ENCODE measurements around the gene EAPP.
"Not testable (repeated sequence)": the region's sequence is repeated elsewhere in the genome, so short reads cannot be mapped to it uniquely, and the experiment has no call there.

Gene EAPP

GRCh38 chr14:34539407-34540180, at the start of gene EAPP:
EAPP (minus strand) TSS chr14:34539701; CDS start chr14:34539628, 73 bp downstream.
- DNase-seq (ENCODE audit: low spot score): peak; percentile 96

DNA sequence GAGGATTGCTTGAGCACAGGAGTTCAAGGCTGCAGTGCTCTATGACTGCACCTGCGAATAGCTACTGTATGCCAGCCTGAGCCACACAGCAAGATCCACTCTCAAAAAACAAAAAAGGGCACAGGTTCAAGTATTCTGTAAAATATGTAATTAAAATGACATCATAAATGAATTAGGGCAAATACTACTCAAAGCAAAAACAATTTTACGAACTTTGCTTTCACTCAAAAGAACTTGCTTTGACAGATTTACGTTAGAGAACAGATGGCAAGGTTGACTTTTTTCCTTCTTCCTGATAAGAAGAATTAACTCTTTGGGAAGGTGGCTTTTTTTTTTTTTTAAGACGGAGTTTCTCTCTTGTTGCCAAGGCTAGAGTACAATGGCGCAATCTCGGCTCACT, 44.0 kb upstream of the EAPP start:
- DNase-seq (ENCODE audit: low spot score): no peak

GRCh38 chr14:34582117-34582680, 42.7 kb upstream of the EAPP start:
- no peak for DNase-seq (ENCODE audit: low spot score)

GRCh38 chr14:34580381-34580780, 40.9 kb upstream of the EAPP start:
- DNase-seq (ENCODE audit: low spot score): no peak

DNA sequence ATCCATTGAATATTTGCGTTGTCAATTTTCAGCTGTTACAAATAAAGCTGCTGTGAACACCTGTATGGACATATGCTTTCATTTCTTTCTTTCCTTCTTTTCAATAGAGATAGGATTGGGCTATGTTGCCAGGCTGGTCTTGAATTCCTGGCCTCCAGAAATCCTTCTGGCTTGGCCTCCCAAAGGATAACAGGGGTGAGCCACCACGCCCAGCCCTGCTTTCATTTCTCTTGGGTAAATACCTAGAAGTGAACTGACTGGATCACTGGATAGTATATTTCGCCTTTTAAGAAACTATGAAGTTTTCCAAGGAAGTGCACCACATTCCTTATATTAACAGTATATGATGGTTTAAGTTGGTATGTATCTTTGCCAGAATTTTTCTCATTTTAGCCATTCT, 32.3 kb upstream of the EAPP start:
- no peak for DNase-seq (ENCODE audit: low spot score)

DNA sequence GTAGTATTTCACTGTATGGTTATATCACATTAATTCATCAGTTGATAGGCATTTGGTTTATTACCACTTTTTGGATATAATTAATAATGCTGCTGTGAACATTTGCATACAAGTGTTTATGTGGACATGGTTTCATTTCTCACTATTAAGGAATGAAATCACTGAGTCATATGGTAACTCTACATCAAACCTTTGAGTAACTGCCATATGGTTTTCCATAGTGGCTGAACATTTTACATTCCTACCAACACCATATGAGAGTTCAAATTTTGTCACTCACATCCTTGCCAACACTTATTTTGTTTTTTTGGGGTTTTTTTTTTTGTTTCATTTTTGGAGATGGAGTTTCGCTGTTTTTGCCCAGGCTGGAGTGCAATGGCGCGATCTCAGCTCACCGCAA, 30.2 kb upstream of the EAPP start:
- DNase-seq (ENCODE audit: low spot score): no peak

DNA sequence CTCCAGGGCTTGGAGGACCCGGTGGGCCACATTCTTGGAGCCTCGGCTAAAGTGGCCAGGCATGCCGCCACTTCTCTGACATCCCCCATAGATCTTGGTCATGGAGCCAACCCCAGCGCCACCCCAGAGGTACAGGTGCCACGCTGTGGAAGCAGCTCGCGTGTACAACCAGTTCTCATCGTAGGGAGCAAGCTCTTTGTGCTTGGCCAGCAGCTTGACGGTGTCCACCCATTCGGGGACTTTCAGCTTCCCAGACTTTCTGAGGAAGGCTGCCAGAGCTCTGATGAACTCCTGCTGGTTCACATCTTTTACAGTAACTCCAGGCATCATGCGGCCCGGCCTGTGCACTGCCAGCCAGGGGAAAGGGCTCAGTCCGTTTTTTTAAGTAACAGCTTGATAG, 29.3 kb upstream of the EAPP start:
- DNase-seq (ENCODE audit: low spot score): no peak

- no peak for DNase-seq (ENCODE audit: low spot score)
Measured at GRCh38 chr14:34562776-34563150, 23.3 kb upstream of the EAPP start.

- not testable (repeated sequence) for DNase-seq (ENCODE audit: low spot score)
Measured at GRCh38 chr14:34562037-34562775, 22.7 kb upstream of the EAPP start.

GRCh38 chr14:34556498-34556829, 17.0 kb upstream of the EAPP start:
- not testable (repeated sequence) for DNase-seq (ENCODE audit: low spot score)

DNA sequence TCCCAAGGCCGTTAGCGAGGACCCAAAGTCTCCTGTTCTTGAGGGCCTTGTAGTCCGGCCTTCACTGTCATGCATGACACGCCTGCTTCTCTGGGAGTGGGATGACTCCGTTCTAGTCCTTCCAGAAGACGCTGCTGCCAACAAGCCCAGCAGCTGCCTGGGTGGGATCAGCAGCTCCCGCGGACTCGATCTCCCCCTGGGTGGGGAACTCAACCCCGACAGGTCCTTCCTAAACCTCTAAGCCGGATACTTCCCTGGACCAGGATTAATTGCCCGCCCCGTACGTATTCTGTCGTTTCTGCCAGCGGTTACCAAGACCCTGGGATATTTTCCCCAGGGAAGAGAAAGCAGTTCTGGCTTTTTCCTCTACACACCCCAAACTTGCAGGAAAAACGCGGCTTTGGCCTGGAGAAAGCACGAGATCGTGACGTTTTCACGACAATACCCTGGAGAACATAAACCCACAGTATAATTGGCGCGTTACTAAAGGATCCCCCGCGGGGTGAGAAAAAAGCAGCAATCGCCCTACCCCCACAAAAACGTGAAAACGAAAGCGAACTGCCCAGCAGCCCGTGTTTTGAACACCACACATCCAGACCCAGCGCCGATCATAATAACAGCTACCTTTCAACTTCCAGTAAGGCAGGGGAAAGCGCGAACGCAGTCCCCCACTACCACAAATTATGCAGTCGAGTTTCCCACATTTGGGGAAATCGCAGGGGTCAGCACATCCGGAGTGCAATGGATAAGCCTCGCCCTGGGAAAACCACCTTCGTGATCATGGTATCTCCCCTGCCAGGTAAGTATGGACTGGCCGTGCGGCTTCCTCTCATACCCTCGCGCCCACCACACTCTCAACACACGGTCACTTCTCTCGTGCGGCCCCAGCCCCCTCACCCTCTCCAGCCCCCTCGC, 16.3 kb upstream of the EAPP start:
- not testable (repeated sequence) for DNase-seq (ENCODE audit: low spot score)

GRCh38 chr14:34554540-34555250, 15.2 kb upstream of the EAPP start:
- DNase-seq (ENCODE audit: low spot score): peak; percentile 26

DNA sequence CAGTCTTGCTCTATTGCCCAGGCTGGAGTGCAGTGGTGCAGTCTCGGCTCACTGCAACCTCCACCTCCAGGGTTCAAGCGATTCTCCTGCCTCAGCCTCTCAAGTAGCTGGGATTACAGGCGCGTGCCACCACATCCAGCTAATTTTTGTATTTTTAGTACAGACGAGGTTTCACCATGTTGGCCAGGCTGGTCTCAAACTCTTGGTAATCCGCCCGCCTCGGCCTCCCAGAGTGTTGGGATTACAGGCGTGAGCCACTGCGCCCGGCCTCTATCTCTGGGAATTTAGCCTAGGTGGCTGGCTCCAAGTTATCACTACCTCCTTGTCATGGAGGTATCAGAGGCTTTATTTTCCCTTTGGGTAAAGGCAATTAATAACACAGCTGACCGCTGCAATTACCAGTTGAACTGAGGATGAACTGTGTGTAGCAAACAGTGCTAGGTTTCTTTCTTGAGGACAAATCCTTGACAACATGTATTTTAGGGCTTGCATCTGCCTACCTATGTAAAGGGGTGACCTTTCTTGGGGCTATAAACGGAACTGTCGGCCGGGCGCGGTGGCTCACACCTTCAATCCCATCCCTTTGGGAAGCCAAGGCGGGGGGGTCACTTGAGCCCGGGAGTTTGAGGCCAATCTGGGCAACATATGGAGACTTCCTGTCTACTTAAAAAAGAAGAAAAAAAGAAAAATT, 9.9 kb upstream of the EAPP start:
- not testable (repeated sequence) for DNase-seq (ENCODE audit: low spot score)

GRCh38 chr14:34548472-34548981, 9.0 kb upstream of the EAPP start:
- DNase-seq (ENCODE audit: low spot score): no peak

DNA sequence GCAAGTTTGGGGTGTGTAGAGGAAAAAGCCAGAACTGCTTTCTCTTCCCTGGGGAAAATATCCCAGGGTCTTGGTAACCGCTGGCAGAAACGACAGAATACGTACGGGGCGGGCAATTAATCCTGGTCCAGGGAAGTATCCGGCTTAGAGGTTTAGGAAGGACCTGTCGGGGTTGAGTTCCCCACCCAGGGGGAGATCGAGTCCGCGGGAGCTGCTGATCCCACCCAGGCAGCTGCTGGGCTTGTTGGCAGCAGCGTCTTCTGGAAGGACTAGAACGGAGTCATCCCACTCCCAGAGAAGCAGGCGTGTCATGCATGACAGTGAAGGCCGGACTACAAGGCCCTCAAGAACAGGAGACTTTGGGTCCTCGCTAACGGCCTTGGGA, 7.6 kb upstream of the EAPP start:
- DNase-seq (ENCODE audit: low spot score): not testable (repeated sequence)

GRCh38 chr14:34546272-34547135, 7.0 kb upstream of the EAPP start:
- DNase-seq (ENCODE audit: low spot score): not testable (repeated sequence)

DNA sequence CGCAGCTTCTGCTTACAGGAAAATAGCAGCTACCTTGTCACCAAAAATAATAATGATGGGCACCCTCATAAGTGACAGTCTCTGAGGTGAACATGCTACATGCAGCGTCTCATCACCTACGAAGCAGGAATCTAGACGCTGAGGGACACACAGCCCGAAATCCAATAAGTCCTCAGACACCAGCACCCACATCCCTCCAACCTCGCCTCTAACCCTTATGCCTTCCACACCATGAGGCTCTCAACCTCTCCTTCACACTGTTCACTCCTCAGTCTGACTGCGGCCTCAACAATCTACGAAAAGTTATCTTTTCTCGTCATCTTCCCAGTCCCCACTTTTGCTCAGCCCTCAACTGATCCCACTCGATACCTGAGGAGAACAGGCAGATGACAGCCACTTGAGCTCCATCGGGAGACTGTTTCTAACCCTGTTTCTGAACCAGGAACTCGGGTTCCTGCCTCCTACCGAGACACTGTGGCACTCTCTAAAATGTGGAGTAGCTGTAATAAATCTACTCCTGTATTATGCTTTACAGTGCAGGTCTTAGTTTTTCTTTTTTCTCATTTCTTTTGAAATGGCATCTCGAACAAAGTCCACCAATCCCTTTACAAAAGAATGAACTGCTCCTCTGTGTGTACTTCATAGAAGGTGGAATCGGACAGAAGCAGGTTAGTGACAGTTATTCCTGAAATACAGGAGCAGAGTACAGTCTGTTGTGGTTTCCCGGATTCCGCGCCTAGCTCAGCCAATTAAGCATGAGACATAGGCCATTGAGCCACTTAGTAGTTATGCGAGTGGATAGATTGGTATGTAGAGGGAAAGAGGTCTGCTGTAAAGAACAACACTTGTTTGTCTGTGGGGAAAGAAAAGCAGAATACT, 919 bp upstream of the EAPP start:
- not testable (repeated sequence) for DNase-seq (ENCODE audit: low spot score)

GRCh38 chr14:34538871-34539406, 562 bp downstream of the EAPP start:
- DNase-seq (ENCODE audit: low spot score): no peak
